OCI-LY7 (cell line): ENCODE measurements around the gene FOXA1.

ENCODE experiments used
- CTCF ChIP-seq: fragments of 200-600 bp; sonication (generic); conservative IDR thresholded peaks from 2 replicates; pipeline ENCODE4 v1.5.1; 2014; ENCODE audit warnings: mild to moderate bottlenecking, antibody characterized with exemption, low read length, moderate library complexity, mixed read lengths
- EZH2phosphoT487 ChIP-seq: fragments of 200-600 bp; sonication (generic); IDR thresholded peaks from 2 replicates; pipeline ENCODE4 v1.6.1; 2018; ENCODE audit warnings: low read depth, borderline replicate concordance, mild to moderate bottlenecking, mixed run types, antibody characterized with exemption, low read length, moderate library complexity, mixed read lengths

GRCh38 chr14:37550511-37550910, 44.5 kb downstream of the FOXA1 start:
- TF ChIP-seq CTCF (no peak), EZH2phosphoT487 (no peak)
